Spleen (tissue), 7 donors: ENCODE data around the gene ATP5ME.

ENCODE experiments used
- POLR2A ChIP-seq, 3 donors: fragments of 450-650 bp; IDR thresholded peaks; one replicate each; pipeline ENCODE4 v1.5.1; 2017; ENCODE audit warnings: antibody characterized with exemption in 3 of 3, mild to moderate bottlenecking in 1 of 3
- TF ChIP-seq, protein P1 (sequence below), 11 experiments: fragments of 200-600 bp in 7 of 11; fragments of 450-650 bp in 4 of 11; sonication (generic) in 4 of 11; IDR thresholded peaks in 8 of 11; conservative IDR thresholded peaks in 3 of 11; 1 replicate in 7 of 11; 2 replicates in 4 of 11; pipeline versions ENCODE4 v1.4.0 to v1.8.0; 2016 to 2021; ENCODE audit warnings: antibody characterized with exemption in 11 of 11, inconsistent platforms in 4 of 11, mild to moderate bottlenecking in 1 of 11
- donor health status: DM: no; HTN: no; CAD: no; lungs with moderate emphysema.
- donor health status: DM: no; HTN: no; CAD: no.
- donor health status: DM: no; HTN: no; CAD: no.

DNA sequence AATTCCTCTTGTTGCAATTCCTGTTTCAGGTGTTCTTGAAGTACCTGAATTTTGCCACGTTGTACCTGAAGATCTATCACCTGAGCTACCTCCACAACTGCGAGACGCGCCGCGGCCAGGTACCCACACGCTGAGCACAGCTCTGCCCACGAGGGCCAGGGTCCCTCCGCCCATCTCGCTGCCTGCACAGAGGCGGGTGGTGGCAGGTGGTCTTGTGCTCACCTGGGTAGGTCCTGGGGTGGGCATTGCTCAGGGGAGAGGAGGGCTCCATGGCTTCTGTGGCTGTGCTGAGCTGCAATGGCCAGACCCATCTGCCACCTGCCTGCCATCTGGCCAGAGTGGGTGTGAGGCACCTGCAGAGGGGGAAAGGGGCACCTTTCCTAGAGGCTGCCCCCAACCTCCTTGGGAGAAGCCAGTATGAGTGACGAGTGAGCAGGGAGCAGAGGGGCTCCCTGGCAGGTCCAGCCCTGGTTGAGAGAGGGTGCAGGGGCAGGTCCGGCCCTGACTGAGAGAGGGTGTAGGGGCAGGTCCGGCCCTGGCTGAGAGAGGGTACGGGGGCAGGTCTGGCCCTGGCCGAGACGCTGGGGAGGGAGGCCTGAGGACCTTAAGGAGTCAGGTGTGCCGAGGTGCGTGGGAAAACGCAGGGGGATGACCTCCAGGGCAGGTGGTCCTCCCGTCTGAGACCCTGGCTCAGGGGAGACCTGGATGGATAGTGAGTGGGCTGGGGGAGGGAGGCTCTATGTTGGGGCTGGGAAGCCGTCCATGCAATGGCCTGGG lies 38.0 kb downstream of the ATP5ME start:
- TF ChIP-seq, protein P1, sequence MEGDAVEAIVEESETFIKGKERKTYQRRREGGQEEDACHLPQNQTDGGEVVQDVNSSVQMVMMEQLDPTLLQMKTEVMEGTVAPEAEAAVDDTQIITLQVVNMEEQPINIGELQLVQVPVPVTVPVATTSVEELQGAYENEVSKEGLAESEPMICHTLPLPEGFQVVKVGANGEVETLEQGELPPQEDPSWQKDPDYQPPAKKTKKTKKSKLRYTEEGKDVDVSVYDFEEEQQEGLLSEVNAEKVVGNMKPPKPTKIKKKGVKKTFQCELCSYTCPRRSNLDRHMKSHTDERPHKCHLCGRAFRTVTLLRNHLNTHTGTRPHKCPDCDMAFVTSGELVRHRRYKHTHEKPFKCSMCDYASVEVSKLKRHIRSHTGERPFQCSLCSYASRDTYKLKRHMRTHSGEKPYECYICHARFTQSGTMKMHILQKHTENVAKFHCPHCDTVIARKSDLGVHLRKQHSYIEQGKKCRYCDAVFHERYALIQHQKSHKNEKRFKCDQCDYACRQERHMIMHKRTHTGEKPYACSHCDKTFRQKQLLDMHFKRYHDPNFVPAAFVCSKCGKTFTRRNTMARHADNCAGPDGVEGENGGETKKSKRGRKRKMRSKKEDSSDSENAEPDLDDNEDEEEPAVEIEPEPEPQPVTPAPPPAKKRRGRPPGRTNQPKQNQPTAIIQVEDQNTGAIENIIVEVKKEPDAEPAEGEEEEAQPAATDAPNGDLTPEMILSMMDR (IDR thresholded peaks at IDR 0.05 in 8 of 11, conservative IDR thresholded peaks at IDR 0.05 in 3 of 11), result no peak
- no peak for TF ChIP-seq POLR2A (IDR thresholded peaks at IDR 0.05)
